Brain microvascular endothelial cell (primary cell): Measurements from ENCODE around the gene SCAPER.

Experiments used
- DNase-seq: peaks from one replicate; pipeline ENCODE4 v3.0.0-alpha.2; 2020
- H3K27ac ChIP-seq: fragments of 250-450 bp; sonication (Bioruptor Pico); 2 replicates; pipeline ENCODE4 v1.5.1; 2020; ENCODE audit warnings: mild to moderate bottlenecking, moderate library complexity
- H3K27me3 ChIP-seq: fragments of 250-450 bp; sonication (Bioruptor Pico); replicated peaks from 2 replicates; pipeline ENCODE4 v1.5.1; 2020; ENCODE audit warnings: mild to moderate bottlenecking
- H3K36me3 ChIP-seq: fragments of 250-450 bp; sonication (Bioruptor Pico); replicated peaks from 2 replicates; pipeline ENCODE4 v1.5.1; 2020; ENCODE audit warnings: mild to moderate bottlenecking
- H3K4me3 ChIP-seq: 2 replicates; pipeline ENCODE4 v1.5.1; 2011; ENCODE audit warnings: low read depth, mild to moderate bottlenecking, control low read depth, low read length, moderate library complexity
- CTCF ChIP-seq: IDR thresholded peaks from 2 replicates; pipeline ENCODE4 v1.5.1; 2011; ENCODE audit warnings: low read depth, mild to moderate bottlenecking, moderate library complexity, low read length, control low read depth, inconsistent platforms; ENCODE audit errors: missing control alignments
- in situ Hi-C: cut with HindIII; loops from 2 replicates; pipeline ENCODE4 v1.10.0; 2017; ENCODE audit warnings: low sequenced_read_pairs, low pct_ligation_motif_present

SCAPER gene

GRCh38 chr15:76647612-76648011 is 257.5 kb downstream of the SCAPER start:
- no peak for TF ChIP-seq CTCF
- no peak for DNase-seq
- Histone ChIP-seq H3K27me3 (no peaks in the 10 kb centered on the region), H3K27ac (no peak overlapping the region), H3K36me3 (no peaks in the 10 kb centered on the region), H3K4me3 (no peak overlapping the region)
- in situ Hi-C loops, result no loop called here

GRCh38 chr15:76644646-76645045 is 260.5 kb downstream of the SCAPER start:
- no peaks in the 10 kb centered on the region for H3K36me3 ChIP-seq
- in situ Hi-C loops, result no loop called here
- H3K27me3 ChIP-seq, result no peaks in the 10 kb centered on the region
- no peak overlapping the region for H3K4me3 ChIP-seq
- DNase-seq, result no peak
- no peak for TF ChIP-seq CTCF
- no peak overlapping the region for H3K27ac ChIP-seq

GRCh38 chr15:76642671-76643070 is 262.5 kb downstream of the SCAPER start:
- H3K27ac ChIP-seq, result no peak overlapping the region
- in situ Hi-C loops, result no loop called here
- DNase-seq, result no peak
- H3K4me3 ChIP-seq, result no peak overlapping the region
- TF ChIP-seq CTCF, result peak; percentile 1
- no peaks in the 10 kb centered on the region for H3K27me3 ChIP-seq
- H3K36me3 ChIP-seq, result no peaks in the 10 kb centered on the region

- DNase-seq, result no peak
- Histone ChIP-seq H3K4me3 (no peak overlapping the region), H3K36me3 (no peaks in the 10 kb centered on the region), H3K27ac (no peak overlapping the region), H3K27me3 (no peaks in the 10 kb centered on the region)
- no peak for TF ChIP-seq CTCF
- in situ Hi-C loops, result no loop called here
These were observed 268.0 kb downstream of the SCAPER start for GRCh38 chr15:76637166-76637565.

GRCh38 chr15:76636059-76636458 is 269.1 kb downstream of the SCAPER start:
- no peak overlapping the region for H3K27ac ChIP-seq
- H3K4me3 ChIP-seq, result no peak overlapping the region
- in situ Hi-C loops, result no loop called here
- no peaks in the 10 kb centered on the region for H3K36me3 ChIP-seq
- no peak for DNase-seq
- no peaks in the 10 kb centered on the region for H3K27me3 ChIP-seq
- no peak for TF ChIP-seq CTCF

GRCh38 chr15:76626611-76627010 is 278.5 kb downstream of the SCAPER start:
- no peak for TF ChIP-seq CTCF
- H3K27ac ChIP-seq, result no peak overlapping the region
- DNase-seq, result no peak
- no peak overlapping the region for H3K4me3 ChIP-seq
- no peaks in the 10 kb centered on the region for H3K36me3 ChIP-seq
- H3K27me3 ChIP-seq, result no peaks in the 10 kb centered on the region
- in situ Hi-C loops, result no loop called here
